Colon (tissue), 2 donors: ENCODE measurements around the gene COL6A1.

ENCODE experiments used
- FAIRE-seq: peaks from 2 replicates; lab custom pipeline; 2012; peaks lifted over from hg19 to GRCh38; lab: Jason Lieb, UNC
- donor health status: control.
- donor health status: control.

Gene COL6A1

DNA sequence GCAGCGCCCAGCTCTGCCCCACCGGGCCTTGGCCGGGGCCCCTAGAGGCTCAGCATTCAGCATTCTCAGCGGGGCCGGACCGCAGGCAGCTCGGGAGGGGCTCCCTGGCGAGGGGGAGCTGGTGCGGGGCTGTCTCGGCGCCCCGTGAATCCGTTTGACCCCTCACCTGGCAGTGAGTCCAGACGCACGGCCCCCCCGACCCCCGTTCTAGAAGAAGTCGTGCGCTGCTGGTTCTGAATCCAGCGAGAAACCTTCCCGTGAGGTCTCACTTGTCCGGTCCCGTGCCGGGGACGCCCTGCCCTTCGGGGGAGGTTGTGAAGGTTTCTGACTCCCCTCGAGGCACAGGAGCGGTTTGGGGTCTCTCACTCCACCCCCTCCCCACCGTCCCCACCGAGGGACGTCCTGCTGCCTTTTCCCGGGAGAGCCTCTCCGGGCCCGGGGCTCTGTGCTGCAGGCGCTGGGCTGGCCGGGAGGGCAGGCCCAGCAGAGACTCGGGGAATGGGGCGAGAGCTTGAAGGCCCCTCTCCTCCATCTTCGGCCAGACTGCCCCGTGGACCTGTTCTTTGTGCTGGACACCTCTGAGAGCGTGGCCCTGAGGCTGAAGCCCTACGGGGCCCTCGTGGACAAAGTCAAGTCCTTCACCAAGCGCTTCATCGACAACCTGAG lies 655 bp downstream of the COL6A1 start:
- FAIRE-seq: no peak

DNA sequence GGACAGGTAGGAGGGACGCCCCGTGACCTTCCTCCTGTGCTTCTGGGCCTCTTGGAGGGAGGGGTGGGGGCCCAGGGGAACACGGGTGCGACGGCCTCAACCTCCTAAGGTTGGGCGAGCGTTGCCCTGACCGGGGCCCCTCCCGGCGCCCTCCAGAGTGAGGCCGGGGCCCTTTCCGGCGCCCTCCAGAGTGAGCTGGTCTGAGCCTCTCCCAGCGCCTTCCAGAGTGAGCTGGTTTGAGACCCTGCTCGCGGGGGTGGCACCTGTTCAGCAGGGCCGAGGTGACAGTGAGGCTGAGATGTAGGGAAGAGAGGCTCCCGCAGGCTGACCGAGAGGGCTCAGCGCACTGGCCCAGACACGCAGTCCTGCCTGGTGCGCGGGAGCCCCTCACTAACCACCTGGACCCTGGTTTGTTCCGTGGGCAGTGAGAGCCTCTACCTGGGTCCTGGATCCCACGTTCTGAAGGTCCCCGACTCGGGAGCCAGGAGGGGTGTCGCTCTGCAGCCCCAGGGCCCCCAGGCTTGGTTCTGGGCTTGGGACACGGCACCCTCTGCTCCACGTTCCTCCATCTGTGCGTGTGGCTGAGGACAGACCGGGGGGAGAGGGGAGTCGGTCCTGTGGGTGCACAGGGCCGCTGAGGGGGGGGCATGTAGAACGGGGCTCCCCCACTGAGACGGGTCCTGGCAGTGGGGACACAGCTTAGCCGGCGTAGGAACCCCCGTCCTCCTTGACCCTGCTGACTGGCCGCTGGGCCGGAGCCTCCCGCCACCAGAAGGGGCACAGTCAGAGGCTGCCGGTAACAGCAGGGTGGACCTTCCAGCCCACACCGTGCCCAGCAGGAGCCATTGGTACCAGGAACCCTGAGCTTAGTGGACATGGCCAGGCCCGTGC lies 1.4 kb downstream of the COL6A1 start:
- no peak for FAIRE-seq

DNA sequence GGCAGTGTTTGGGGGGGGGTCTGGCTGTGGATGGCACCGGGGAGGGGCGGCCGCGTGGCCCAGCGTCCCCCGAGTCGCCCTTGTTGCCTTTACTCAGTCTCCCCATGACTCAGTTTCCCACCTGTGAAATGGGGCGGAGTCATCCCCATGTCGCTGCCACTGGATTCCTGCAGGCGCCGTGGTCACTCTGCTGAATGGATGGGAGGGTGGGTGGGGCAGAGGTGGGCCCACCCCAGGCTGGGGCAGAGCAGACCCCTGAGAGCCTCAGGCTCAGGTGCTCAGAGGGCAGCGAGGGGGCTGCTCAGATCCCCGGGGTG lies 2.0 kb downstream of the COL6A1 start:
- no peak for FAIRE-seq

DNA sequence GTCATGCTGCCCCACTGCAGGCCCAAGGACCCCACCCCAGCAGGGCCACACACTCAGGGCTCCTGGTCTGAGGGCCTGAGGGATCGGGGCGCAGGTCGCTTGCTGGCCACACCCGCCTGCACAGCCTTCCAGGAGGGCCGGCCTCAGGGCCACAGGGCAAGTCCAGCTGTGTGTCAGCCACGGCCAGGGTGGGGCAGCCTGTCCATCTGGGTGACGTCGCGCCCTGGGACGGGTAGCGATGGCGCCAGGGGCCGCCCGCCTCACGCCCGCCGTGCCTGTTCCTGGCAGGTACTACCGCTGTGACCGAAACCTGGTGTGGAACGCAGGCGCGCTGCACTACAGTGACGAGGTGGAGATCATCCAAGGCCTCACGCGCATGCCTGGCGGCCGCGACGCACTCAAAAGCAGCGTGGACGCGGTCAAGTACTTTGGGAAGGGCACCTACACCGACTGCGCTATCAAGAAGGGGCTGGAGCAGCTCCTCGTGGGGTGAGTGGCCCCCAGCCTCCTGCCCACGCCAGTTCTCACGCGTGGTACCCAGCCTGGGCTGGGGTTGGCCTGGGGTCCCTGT lies 2.5 kb downstream of the COL6A1 start:
- no peak for FAIRE-seq

DNA sequence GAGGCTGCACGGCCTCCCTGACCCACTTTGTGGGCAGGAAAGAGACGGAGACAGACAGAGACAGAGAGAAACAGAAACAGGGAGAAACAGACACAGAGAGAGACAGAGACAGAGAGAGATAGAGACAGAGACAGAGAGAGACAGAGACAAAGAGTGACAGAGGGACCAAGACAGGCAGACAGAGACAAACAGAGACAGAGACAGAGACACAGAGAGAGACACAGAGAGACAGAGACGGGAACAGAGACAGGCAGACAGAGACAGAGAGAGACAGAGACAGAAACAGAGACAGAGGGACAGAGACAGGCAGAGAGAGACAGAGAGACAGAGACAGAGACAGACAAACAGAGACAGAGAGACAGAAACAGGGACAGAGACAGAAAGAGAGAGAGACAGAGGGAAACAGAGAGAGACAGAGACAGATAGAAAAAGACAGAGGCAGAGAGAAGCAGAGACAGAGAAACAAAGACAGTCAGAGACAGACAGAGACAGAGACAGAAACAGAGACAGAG lies 3.1 kb downstream of the COL6A1 start:
- FAIRE-seq: no peak

DNA sequence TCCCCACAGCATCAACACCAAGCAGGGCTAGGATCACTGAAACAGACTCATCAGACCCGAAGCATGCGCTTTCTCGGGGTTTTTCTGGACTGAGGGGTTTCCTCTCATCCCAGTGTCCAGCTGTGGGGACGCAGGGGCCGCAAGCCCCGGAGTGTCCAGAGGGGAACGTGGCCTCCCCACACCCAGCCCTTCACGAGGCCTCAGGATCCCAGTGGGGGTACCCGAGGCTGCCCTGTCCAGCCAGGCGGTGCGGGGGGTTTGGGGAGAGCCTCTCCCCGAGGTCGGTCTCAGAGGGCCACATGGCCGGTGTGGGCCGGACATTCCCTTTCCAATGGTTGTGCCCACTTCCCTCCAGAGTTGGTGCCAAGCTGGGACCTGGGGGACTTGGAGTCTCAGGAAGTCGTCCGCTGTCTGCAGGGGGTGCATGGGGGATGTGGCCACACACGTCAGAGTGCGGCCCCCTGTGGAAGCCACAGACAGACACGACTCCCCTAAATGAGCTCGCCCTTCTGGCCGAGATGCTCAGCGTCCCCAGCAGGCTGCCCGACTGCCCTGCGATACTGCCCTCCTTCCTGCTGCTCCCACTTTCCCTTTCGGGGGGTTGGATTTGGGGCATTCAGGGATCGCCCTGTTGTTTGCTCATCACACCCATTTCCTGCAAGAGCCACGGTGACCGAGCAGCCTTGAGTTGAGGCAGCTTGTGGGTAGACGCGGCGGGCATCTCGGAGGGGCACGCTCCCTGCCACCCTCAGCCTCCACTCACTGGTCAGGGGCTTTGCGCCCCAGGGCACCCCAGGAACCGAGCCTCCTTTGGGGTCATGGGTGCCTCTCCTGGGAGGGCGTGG lies 4.1 kb downstream of the COL6A1 start:
- no peak for FAIRE-seq

DNA sequence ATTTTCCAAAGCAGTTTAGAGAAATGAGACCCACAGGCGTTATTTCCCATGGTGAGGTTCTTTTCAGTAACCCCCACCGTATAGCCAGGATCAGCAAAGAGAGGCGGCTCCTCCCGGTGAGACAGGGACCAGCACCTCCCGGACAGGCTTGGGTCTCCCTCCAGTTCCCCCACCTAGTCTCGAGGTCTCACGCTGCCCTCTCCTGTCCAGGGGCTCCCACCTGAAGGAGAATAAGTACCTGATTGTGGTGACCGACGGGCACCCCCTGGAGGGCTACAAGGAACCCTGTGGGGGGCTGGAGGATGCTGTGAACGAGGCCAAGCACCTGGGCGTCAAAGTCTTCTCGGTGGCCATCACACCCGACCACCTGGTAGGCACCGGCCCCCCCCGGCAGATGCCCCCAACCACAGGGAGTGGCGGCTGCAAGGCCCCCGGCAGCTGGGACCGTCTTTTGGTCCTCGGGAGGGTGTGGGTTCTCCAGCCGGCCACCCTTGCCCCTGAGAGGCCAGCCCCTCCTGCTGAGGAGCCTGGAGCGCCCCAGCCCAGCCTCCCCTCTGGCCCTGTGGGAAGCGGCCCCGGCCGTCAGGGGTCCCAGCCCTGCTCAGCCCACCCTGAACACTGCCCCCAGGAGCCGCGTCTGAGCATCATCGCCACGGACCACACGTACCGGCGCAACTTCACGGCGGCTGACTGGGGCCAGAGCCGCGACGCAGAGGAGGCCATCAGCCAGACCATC lies 4.9 kb downstream of the COL6A1 start:
- no peak for FAIRE-seq

DNA sequence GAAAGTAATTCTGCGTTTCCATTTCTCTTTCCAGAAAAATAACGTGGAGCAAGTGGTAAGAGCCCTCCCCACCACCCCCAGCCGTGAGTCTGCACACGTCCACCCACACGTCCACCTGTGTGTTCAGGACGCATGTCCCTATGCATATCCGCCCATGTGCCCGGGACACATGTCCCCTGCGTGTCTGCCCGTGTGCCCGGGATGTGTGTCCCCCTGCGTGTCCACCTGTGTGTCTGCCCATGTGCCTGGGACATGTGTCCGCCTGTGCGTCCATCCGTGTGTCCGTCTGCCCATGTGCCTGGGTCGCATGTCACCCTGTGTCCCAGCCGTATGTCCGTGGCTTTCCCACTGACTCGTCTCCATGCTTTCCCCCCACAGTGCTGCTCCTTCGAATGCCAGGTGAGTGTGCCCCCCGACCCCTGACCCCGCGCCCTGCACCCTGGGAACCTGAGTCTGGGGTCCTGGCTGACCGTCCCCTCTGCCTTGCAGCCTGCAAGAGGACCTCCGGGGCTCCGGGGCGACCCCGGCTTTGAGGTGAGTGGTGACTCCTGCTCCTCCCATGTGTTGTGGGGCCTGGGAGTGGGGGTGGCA lies 5.6 kb downstream of the COL6A1 start:
- FAIRE-seq: no peak

DNA sequence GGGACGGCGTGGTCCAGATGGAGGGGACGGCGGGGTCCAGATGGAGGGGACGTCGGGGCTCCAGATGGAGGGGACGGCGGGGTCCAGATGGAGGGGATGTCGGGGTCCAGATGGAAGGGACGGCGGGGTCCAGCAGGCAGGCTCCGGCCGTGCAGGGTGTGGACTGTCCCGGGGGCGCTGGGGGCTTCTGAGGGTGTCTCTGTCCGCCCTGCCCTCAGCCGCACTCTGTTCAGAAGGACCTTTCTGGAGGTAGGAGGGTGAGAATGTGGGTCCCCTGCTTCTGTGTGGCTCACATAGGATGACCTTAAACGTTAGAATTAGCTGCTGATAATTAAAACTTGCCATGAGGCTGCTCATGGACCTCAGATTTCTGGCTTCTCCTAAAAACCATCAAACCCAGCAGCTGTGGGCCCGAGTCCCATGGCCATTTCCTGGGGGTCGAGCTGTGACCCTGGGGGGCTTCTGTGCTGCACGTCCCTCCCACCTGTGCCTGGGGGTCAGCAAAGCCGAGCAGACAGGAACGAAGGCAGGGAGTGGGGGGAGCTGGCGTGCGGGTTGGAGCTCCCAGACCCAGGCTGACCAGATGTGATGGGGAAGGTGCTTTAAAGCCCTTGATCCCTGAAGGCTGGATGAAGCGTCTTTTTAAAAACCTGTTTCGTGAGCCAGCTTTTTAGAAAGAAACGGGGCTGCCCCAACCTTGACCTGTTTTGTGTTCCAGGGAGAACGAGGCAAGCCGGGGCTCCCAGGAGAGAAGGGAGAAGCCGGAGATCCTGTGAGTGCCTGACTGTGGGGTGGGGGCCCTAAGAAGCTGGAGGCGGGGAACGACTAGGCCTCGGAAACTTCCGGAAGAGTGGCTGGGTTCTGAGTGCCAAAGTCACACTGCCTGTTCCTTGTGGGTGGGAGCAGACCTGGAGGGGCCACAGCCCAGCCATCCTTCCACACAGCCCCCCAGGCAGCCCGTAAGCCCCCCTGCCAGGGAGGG lies 7.1 kb downstream of the COL6A1 start:
- no peak for FAIRE-seq

DNA sequence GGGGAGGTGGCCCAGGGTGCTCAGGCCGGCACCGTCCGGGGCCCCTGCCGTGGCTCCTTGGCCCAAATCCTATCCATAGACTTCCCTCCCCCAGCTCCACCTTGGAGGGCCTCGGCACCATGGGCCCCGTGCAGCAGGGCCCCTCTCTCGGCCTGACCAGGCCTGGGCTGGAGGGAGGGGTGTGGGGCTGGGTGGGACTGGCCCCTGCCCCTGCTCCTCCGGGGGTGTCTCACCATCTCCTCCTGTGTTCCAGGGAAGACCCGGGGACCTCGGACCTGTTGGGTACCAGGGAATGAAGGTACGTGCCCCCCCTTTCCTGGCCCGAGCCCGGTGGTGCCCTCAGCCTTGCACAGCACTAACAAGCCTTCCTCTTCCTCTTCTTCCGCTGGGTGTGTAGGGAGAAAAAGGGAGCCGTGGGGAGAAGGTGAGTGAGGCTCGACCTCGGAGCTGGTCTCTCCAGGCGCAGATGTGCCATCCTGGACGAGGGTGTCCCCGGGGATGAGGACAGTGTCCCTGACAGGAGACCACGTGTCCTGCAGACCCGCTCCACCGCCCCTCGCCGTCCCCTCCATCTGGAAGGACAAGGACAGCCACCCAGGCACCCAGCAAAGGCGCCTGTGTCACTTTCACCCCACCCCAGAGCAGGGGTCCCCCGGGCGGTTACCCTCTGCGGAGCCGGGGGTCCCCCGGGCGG lies 7.9 kb downstream of the COL6A1 start:
- FAIRE-seq: no peak

DNA sequence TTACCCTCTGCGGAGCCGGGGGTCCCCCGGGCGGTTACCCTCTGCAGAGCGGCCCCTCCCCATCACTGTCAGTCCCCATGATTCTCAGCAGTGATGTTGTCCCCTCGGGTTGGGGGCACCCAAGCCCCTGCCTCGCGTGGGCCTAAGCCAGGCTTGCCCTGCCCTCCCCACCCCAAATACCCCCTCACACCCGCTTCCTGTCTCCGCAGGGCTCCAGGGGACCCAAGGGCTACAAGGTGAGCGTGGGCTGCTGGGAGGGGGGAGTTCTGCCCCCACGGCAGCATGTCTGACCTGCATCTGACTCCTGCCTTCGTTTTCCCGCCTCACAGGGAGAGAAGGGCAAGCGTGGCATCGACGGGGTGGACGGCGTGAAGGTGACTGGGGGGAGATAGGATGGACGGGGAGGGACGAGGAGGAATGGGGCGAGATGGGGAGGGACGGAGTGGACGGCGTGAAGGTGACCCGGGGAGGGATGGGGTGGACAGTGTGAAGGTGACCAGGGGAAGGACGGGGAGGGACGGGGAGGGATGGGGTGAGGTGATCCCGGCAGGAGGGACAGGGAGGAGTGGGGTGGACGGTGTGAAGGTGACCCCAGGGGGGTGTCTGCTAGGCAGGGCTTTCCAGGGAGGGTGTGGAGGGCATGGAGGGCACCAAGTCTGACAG lies 8.6 kb downstream of the COL6A1 start:
- no peak for FAIRE-seq

DNA sequence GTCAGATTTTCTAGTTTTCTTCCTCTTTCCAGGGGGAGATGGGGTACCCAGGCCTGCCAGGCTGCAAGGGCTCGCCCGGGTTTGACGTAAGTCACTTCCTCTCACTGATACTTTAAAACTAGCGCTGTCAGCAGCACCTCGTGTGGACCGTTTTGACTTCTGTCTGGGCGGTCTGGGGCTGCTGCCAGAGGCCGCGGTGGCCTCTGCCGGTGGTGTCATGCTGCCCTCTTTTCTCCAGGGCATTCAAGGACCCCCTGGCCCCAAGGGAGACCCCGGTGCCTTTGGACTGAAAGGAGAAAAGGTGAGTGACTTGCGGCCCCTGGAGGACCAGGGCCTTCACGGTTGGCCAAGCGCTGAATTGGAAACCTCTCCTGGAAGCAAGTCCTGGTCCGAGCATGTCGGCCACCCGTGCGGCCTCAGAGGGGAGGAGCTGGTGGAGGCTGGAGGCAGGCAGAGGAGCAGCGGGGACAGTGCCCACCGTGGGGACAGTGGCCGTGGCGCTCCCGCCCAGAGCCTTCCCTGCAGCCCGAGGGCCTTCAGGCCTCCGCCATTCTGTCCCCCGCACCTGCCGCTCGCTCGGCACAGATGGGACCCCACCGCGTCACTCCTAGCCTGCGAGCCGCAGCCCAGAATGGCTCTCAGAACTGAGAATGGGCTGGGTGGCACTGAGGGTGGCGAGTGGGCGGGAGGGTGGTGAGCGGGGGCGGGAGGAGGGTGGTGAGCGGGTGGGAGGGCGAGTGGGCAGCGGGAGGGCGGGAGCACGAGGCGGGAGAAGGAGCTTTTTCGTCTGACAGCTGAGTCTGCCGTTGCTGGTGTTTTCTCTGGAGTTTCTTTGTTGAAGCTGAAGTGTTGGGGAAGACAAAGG lies 9.4 kb downstream of the COL6A1 start:
- FAIRE-seq: no peak

DNA sequence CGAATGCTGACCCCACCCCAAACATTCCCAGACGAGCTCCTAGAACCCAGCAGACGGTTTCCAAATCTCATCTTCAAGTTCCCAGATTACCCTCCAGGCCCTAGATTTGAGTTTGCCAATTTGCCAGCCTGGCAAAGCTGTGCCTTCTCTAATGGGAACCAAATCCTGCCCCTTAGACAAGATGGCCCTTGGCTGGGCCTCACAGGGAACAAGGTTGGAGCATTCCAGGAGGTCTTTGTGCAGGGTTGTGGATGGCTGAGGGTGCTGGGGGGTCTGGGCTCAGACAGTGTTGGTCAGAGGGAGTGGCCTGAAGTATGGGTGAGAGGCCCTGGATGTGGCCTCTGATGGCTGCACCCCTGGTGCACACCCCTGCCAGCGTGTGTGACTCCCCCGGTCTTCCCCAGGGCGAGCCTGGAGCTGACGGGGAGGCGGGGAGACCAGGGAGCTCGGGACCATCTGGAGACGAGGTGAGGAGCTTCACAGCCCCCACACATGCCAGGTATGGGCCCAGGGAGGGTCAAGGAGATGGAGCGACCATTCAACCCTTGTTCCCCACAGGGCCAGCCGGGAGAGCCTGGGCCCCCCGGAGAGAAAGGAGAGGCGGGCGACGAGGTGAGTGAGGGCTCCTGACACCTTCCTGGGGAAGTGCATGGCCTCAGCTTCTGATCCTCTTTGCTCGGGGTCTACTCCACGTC lies 10.2 kb downstream of the COL6A1 start:
- no peak for FAIRE-seq

DNA sequence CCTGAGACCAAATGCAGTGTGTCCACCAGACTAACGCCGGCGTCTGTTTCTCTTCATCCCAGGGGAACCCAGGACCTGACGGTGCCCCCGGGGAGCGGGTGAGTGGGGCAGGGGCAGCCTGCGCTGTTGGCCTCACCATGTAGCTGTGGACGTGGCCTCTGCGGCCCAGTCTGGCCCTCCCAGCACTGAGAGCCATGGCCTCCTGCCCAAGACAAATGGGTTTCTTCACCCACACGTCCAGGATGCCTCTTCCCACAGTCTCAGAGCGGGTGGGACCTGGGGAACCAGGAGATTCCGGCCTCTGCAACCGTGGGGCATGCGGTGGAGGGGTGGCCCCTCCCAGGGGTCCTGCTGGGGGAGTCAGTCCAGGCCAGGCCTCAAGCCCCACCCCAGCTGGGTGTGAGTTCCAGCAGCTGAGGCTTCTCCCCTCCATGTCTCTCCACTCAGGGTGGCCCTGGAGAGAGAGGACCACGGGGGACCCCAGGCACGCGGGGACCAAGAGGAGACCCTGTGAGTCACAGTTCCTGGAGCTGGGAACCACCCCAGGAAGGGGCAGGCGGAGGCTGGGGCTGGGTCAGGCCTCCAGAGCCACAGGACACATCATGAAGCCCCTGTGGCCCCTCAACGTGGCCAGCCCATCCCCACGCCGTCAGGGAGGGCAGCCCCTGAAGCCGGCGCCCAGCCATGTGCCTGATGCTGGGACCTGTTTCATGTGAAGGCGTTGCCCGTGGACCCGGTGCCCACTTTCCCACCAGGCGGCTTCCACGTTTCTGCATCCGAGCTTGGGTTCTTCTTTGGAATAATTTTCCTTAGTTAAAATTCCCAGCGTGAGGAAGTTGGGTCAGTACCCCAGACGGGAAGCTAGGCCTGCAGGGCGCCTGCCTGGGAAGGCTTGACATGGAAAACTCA lies 11.0 kb downstream of the COL6A1 start:
- no peak for FAIRE-seq

DNA sequence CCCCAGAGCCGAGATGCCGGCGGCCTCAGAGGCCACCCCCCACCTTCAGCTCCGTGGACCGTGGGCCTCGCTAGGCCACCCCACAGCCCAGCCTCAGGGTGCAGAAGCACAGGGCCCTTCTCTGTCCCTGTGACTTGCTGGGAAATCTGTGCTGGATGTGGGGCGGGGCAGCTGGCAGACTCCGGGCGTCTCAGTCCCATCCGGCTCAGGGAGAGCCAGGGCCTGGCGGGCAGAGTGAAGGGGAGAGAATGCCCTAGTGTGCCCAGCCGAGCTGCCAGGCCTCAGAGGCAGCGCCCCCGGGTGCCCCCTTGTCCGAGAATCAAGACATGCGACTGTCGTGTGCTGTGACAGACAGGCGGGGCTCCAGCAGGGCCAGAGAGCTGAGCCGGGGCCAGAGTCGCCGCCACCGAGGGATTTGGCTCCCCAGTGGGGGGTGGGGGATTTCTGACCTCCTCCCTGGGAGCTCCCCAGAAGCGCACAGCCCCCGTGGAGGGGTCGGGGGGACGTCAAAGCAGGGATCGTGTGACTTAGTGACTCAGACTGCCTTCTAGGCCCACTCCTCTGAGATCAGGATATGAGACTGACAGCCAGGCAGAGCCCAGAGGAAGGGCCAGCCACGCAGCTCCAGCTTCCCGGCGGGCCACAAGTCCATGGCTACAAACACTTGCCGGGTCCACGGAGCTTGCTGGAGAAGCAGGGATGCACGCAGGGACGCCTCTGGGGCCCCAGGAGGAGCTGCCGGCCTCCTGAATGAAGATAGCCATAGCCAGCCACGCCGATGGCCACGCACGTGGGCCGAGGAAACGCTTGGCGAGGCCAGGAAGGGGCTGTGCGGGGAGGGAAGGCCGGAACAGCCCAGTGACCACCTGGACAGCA lies 11.9 kb downstream of the COL6A1 start:
- FAIRE-seq: no peak
